Endothelial cell of umbilical vein (primary cell): ENCODE data around the gene RAB11FIP3. TPM values are rescaled to one million over a fixed set of nuclear protein-coding genes. Genes with fewer than 3 reads are reported as not detected.

Source experiments
- BruUV-seq: library from RNA; stranded (reverse); fragments of 400-500 nt; replicated peaks from 2 replicates; lab custom pipeline; 2021; lab: Mats Ljungman, UMichigan
- CTCF ChIA-PET: fragments of 300-600, 350-600 bp; sonication (Branson Sonifier 250); formaldehyde crosslinking; loops from one replicate; lab custom pipeline; 2021; ENCODE audit warnings: antibody characterized with exemption, inconsistent platforms; lab: Charles Lee
- POLR2A ChIA-PET: fragments of 300-600, 350-600 bp; sonication (Branson Sonifier 250); formaldehyde crosslinking; loops from one replicate; lab custom pipeline; 2021; ENCODE audit warnings: antibody characterized with exemption, inconsistent platforms; lab: Charles Lee
- DNase-seq: peaks from one replicate; pipeline ENCODE4 v3.0.0-alpha.2; 2011; ENCODE audit warnings: low read depth, low spot score
- FAIRE-seq: peaks from 2 replicates; lab custom pipeline; 2011; peaks lifted over from hg19 to GRCh38; lab: Jason Lieb, UNC
- H2AFZ ChIP-seq: 2 replicates; pipeline ENCODE4 v1.6.0; 2012; ENCODE audit warnings: low read depth, low read length, control low read depth, inconsistent platforms
- H3K27ac ChIP-seq: 2 replicates; pipeline ENCODE4 v1.5.1; 2011; ENCODE audit warnings: low read depth, mild to moderate bottlenecking, control low read depth, low read length, moderate library complexity; ENCODE audit not compliant: insufficient read depth
- H3K27me3 ChIP-seq, 2 experiments: 2 replicates each; pipeline versions ENCODE4 v1.6.0 to v1.6.1; 2011; ENCODE audit warnings: low read length in 2 of 2, mixed read lengths in 1 of 2; ENCODE audit not compliant: control insufficient read depth in 2 of 2, insufficient read depth in 2 of 2
- H3K36me3 ChIP-seq, 2 experiments: 2 replicates in 1 of 2; 3 replicates in 1 of 2; pipeline ENCODE4 v1.5.1; 2011; ENCODE audit warnings: low read length in 2 of 2, mild to moderate bottlenecking in 1 of 2, moderate library complexity in 1 of 2; ENCODE audit not compliant: control insufficient read depth in 2 of 2, insufficient read depth in 2 of 2; ENCODE audit errors: extremely low read depth in 1 of 2
- H3K4me1 ChIP-seq: 3 replicates; pipeline ENCODE4 v1.5.1; 2011; ENCODE audit warnings: mild to moderate bottlenecking, low read length; ENCODE audit not compliant: control insufficient read depth, insufficient read depth; ENCODE audit errors: extremely low read depth
- H3K4me2 ChIP-seq: 2 replicates; pipeline ENCODE4 v1.6.1; 2011; ENCODE audit warnings: low read length, control low read depth, mixed read lengths; ENCODE audit not compliant: insufficient read depth
- H3K4me3 ChIP-seq, 3 experiments: fragments of 200-600 bp in 1 of 3; sonication (generic), shearing (Covaris generic) in 1 of 3; replicated peaks in 1 of 3; 2 replicates each; pipeline ENCODE4 v1.5.1; 2011 to 2016; ENCODE audit warnings: control low read depth in 3 of 3, low read length in 3 of 3, mild to moderate bottlenecking in 2 of 3, inconsistent platforms in 1 of 3, low read depth in 1 of 3, moderate library complexity in 1 of 3; ENCODE audit not compliant: insufficient read depth in 1 of 3
- H3K79me2 ChIP-seq: 2 replicates; pipeline ENCODE4 v1.6.0; 2012; ENCODE audit warnings: low read length, inconsistent platforms; ENCODE audit not compliant: control insufficient read depth, insufficient read depth
- H3K9ac ChIP-seq: replicated peaks from 2 replicates; pipeline ENCODE3; 2011; ENCODE audit warnings: low read length, control low read depth; ENCODE audit not compliant: insufficient read depth; ENCODE audit errors: extremely low read depth
- H3K9me1 ChIP-seq: replicated peaks from 3 replicates; pipeline ENCODE4 v1.6.0; 2011; ENCODE audit warnings: mild to moderate bottlenecking, low read length; ENCODE audit not compliant: control insufficient read depth, insufficient read depth; ENCODE audit errors: extremely low read depth
- H3K9me3 ChIP-seq: replicated peaks from 2 replicates; pipeline ENCODE4 v1.5.1; 2012; ENCODE audit warnings: low read length, inconsistent platforms; ENCODE audit not compliant: control insufficient read depth, insufficient read depth
- H4K20me1 ChIP-seq: replicated peaks from 2 replicates; pipeline ENCODE3; 2011; ENCODE audit warnings: mild to moderate bottlenecking, low read length; ENCODE audit not compliant: control insufficient read depth, insufficient read depth; ENCODE audit errors: extremely low read depth
- EZH2 ChIP-seq: IDR thresholded peaks from 2 replicates; pipeline ENCODE4 v1.6.1; 2012; ENCODE audit warnings: borderline replicate concordance, low read depth, mild to moderate bottlenecking, moderate library complexity, low read length, inconsistent platforms; ENCODE audit not compliant: severe bottlenecking
- FOS ChIP-seq: IDR thresholded peaks from 2 replicates; pipeline ENCODE4 v1.6.1; 2011; ENCODE audit warnings: mild to moderate bottlenecking, low read length, moderate library complexity, borderline replicate concordance; ENCODE audit not compliant: insufficient read depth
- GATA2 ChIP-seq: IDR thresholded peaks from 2 replicates; pipeline ENCODE4 v1.7.0; 2011; ENCODE audit warnings: low read depth, mild to moderate bottlenecking, moderate library complexity, mixed read lengths, low read length; ENCODE audit not compliant: insufficient read length, insufficient read depth
- JUN ChIP-seq: IDR thresholded peaks from 2 replicates; pipeline ENCODE4 v1.6.1; 2011; ENCODE audit warnings: borderline replicate concordance, low read depth; ENCODE audit not compliant: insufficient read length, insufficient read depth
- MYC ChIP-seq: IDR thresholded peaks from one replicate; pipeline ENCODE4 v1.6.1; 2011; ENCODE audit warnings: mild to moderate bottlenecking, low read depth, low read length
- POLR2A ChIP-seq: IDR thresholded peaks from 2 replicates; pipeline ENCODE4 v1.6.1; 2012; ENCODE audit warnings: low read depth, mild to moderate bottlenecking, control low read depth, low read length
- POLR2AphosphoS5 ChIP-seq: IDR thresholded peaks from 2 replicates; pipeline ENCODE4 v1.6.1; 2012; ENCODE audit warnings: low read depth, mild to moderate bottlenecking, control low read depth, low read length, moderate library complexity; ENCODE audit not compliant: insufficient read depth
- dilution Hi-C: fragments of 300-500 bp; cut with MboI; formaldehyde crosslinking; loops from one replicate; pipeline ENCODE4 v1.15.0; 2019; ENCODE audit warnings: low sequenced_read_pairs; ENCODE audit not compliant: extremely low pct_ligation_motif_present
- intact Hi-C: fragments of 100-400 bp; cut with micrococcal nuclease; formaldehyde crosslinking; loops from one replicate; pipeline ENCODE4 v1.10.0; 2022
- polyA plus RNA-seq, 4 experiments: library from polyadenylated mRNA; depleted of rRNA in 3 of 4; stranded (reverse) in 3 of 4; unstranded in 1 of 4; fragments of >200 nt; gene quantifications; 2 replicates each; pipeline versions ENCODE4 v1.2.1 to v1.2.3, GENCODE V29; 2011 to 2012; ENCODE audit warnings: missing spikeins in 1 of 4
- total RNA-seq: library from RNA; stranded (reverse); gene quantifications from 2 replicates; pipeline ENCODE4 v1.2.3, GENCODE V29; 2021
- TF ChIP-seq, protein P1 (sequence below): IDR thresholded peaks from 2 replicates; pipeline ENCODE4 v1.6.1; 2011; ENCODE audit not compliant: insufficient read depth, insufficient read length
- TF ChIP-seq, protein P2 (sequence below), 2 donors: IDR thresholded peaks; 1 replicate in 1 of 2; 2 replicates in 1 of 2; pipeline ENCODE4 v1.5.1; 2011; ENCODE audit warnings: low read length in 2 of 2, mild to moderate bottlenecking in 2 of 2, moderate library complexity in 2 of 2, control low read depth in 1 of 2, inconsistent platforms in 1 of 2, low read depth in 1 of 2; ENCODE audit not compliant: insufficient read depth in 1 of 2; ENCODE audit errors: extremely low read depth in 1 of 2

RAB11FIP3 gene
- total and polyA plus RNA-seq, 2 donors (not counting 3 experiments of a cell fraction or from before 2014, with no cell fraction given) = 20.5 to 75.9 TPM

DNA sequence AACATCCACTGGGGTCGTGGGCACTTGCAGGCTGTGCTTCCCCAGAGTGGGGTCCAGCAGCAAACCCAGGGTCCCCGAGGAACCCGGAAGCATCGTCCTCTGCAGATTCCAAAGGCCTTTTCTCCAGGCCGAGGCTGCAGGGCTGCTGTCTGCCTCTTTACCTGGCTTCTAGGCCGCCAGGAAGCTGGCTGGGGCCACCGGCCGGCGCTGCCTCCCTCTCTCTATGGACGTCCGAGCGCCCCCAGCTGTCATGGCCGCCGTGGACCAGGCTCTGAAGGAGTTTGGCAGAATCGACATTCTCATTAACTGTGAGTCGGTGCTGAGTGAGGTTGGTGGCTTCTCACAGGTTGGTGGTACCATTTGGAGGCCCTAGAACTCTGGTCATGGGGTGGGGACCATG, 18.2 kb upstream of the RAB11FIP3 start:
- peaks cover 0 to 8% of the 10 kb centered on the region in 2 experiments for H3K36me3 ChIP-seq
- H3K27ac ChIP-seq = no peak overlapping the region
- H2AFZ ChIP-seq = no peak overlapping the region
- dilution Hi-C loops = no loop called here
- TF ChIP-seq EZH2 = no peak
- TF ChIP-seq POLR2AphosphoS5 = no peak
- TF ChIP-seq FOS = no peak
- no peak for TF ChIP-seq MYC
- TF ChIP-seq, protein P1, sequence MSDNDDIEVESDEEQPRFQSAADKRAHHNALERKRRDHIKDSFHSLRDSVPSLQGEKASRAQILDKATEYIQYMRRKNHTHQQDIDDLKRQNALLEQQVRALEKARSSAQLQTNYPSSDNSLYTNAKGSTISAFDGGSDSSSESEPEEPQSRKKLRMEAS = no peak
- DNase-seq (no peak), FAIRE-seq (no peak)
- intact Hi-C loops = no loop called here
- H3K9ac ChIP-seq = no peak overlapping the region
- no peaks in the 10 kb centered on the region for H3K9me3 ChIP-seq
- BruUV-seq = no TSS peak
- ChIA-PET POLR2A (no interaction called here), CTCF (no interaction called here)
- H3K4me3 ChIP-seq = no peak overlapping the region
- H3K79me2 ChIP-seq = no peaks in the 10 kb centered on the region
- no peaks in the 10 kb centered on the region for H4K20me1 ChIP-seq
- H3K4me1 ChIP-seq = peaks cover 3% of the 10 kb centered on the region
- H3K9me1 ChIP-seq = no peaks in the 10 kb centered on the region
- H3K27me3 ChIP-seq = no peaks in the 10 kb centered on the region
- no peak overlapping the region for H3K4me2 ChIP-seq

DNA sequence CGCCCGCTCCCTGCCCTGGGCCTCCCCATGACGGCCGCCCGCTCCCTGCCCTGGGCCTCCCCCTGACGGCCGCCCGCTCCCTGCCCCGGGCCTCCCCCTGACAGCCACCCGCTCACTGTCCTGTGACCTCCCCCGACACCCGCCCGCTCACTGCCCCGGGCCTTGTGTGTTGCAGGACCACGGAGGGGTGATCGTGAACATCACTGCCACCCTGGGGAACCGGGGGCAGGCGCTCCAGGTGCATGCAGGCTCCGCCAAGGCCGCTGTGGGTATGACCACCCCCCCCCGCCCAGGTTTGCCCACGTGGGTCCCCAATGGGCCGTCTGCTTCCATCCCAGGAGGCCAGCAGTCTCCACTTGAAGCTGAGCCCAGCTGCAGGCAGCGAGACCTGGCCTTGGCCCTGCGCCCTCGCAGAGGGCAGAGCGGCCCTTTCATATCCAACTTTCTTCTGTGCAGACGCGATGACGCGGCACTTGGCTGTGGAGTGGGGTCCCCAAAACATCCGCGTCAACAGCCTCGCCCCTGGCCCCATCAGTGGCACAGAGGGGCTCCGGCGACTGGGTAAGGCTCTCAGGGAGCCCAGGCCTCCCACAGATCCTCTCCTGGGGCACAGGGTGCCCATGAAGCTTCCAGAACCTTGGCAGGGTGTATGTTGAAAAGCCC, 14.8 kb upstream of the RAB11FIP3 start:
- no peaks in the 10 kb centered on the region for H3K79me2 ChIP-seq
- H3K9ac ChIP-seq = no peak overlapping the region
- no peak for TF ChIP-seq FOS
- no peak for TF ChIP-seq GATA2
- TF ChIP-seq, protein P2, sequence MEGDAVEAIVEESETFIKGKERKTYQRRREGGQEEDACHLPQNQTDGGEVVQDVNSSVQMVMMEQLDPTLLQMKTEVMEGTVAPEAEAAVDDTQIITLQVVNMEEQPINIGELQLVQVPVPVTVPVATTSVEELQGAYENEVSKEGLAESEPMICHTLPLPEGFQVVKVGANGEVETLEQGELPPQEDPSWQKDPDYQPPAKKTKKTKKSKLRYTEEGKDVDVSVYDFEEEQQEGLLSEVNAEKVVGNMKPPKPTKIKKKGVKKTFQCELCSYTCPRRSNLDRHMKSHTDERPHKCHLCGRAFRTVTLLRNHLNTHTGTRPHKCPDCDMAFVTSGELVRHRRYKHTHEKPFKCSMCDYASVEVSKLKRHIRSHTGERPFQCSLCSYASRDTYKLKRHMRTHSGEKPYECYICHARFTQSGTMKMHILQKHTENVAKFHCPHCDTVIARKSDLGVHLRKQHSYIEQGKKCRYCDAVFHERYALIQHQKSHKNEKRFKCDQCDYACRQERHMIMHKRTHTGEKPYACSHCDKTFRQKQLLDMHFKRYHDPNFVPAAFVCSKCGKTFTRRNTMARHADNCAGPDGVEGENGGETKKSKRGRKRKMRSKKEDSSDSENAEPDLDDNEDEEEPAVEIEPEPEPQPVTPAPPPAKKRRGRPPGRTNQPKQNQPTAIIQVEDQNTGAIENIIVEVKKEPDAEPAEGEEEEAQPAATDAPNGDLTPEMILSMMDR (IDR thresholded peaks at IDR 0.05; ENCODE audit: extremely low read depth in 1 of 2, insufficient read depth in 1 of 2, low read depth in 1 of 2, low read length in 2 of 2) = no peak
- TF ChIP-seq, protein P1 = no peak
- TF ChIP-seq MYC = no peak
- no peak for TF ChIP-seq POLR2AphosphoS5
- no peak for TF ChIP-seq JUN
- TF ChIP-seq EZH2 = no peak
- TF ChIP-seq POLR2A = no peak
- H3K4me3 ChIP-seq = no peak overlapping the region
- H3K4me2 ChIP-seq = no peak overlapping the region
- FAIRE-seq (no peak), DNase-seq (no peak)
- intact Hi-C loops (no loop called here), dilution Hi-C loops (no loop called here)
- ChIA-PET CTCF (interaction anchor here (0.6 kb wide), 1 partner anchor 96 kb away, joined by 3 read pairs; no protein-coding TSS in a partner anchor), POLR2A (interaction anchor here (0.6 kb wide), 1 partner anchor 58 kb away, joined by 3 read pairs; no protein-coding TSS in a partner anchor)
- no peaks in the 10 kb centered on the region for H3K9me1 ChIP-seq
- no peaks in the 10 kb centered on the region for H4K20me1 ChIP-seq
- H3K27me3 ChIP-seq = no peaks in the 10 kb centered on the region
- no peaks in the 10 kb centered on the region for H3K4me1 ChIP-seq
- H3K36me3 ChIP-seq = peaks cover 0 to 8% of the 10 kb centered on the region in 2 experiments
- H2AFZ ChIP-seq = no peak overlapping the region
- no peaks in the 10 kb centered on the region for H3K9me3 ChIP-seq
- BruUV-seq = no TSS peak
- no peak overlapping the region for H3K27ac ChIP-seq
